GM18858 (cell line): Measurements from ENCODE around the gene ITM2C.

Experiments
- ATAC-seq: cut with Tn5 transposase; IDR thresholded peaks from one replicate; pipeline ENCODE4 v1.9.1; 2021; ENCODE audit not compliant: unreplicated experiment

ITM2C gene

GRCh38 chr2:230864605-230865306 lies at the start of gene ITM2C:
TSS of gene ITM2C (plus strand) at chr2:230864942. CDS start at chr2:230865026, 84 bp downstream.
- ATAC-seq: peak; percentile 60

- ATAC-seq: no peak
These were observed 49.7 kb upstream of the ITM2C start for GRCh38 chr2:230815088-230815487.

- ATAC-seq: no peak
These were observed 48.0 kb upstream of the ITM2C start for GRCh38 chr2:230816735-230817134.

GRCh38 chr2:230819433-230819832 lies 45.3 kb upstream of the ITM2C start:
- no peak for ATAC-seq

GRCh38 chr2:230821261-230821990 lies 43.3 kb upstream of the ITM2C start:
- ATAC-seq: no peak

GRCh38 chr2:230821991-230822520 lies 42.7 kb upstream of the ITM2C start:
- no peak for ATAC-seq

GRCh38 chr2:230823264-230823964 lies 41.3 kb upstream of the ITM2C start:
- ATAC-seq: no peak

GRCh38 chr2:230824406-230824978 lies 40.2 kb upstream of the ITM2C start:
- ATAC-seq: no peak

- ATAC-seq: no peak
These were observed 39.4 kb upstream of the ITM2C start for GRCh38 chr2:230825354-230825753.

- no peak for ATAC-seq
These were observed 36.9 kb upstream of the ITM2C start for GRCh38 chr2:230827774-230828271.

GRCh38 chr2:230828272-230828961 lies 36.3 kb upstream of the ITM2C start:
- ATAC-seq: no peak

- ATAC-seq: no peak
These were observed 35.4 kb upstream of the ITM2C start for GRCh38 chr2:230829293-230829692.

GRCh38 chr2:230829959-230830358 lies 34.8 kb upstream of the ITM2C start:
- no peak for ATAC-seq

GRCh38 chr2:230830428-230830827 lies 34.3 kb upstream of the ITM2C start:
- ATAC-seq: no peak

GRCh38 chr2:230840301-230840700 lies 24.4 kb upstream of the ITM2C start:
- no peak for ATAC-seq

GRCh38 chr2:230842473-230842872 lies 22.3 kb upstream of the ITM2C start:
- no peak for ATAC-seq

GRCh38 chr2:230843132-230843531 lies 21.6 kb upstream of the ITM2C start:
- no peak for ATAC-seq

GRCh38 chr2:230846360-230846759 lies 18.4 kb upstream of the ITM2C start:
- ATAC-seq: no peak

- ATAC-seq: peak; percentile 65
These were observed 16.8 kb upstream of the ITM2C start for GRCh38 chr2:230847883-230848388.

GRCh38 chr2:230849633-230850357 lies 14.9 kb upstream of the ITM2C start:
- no peak for ATAC-seq
